ENCODE results near the gene CTRB1.

GRCh38 chr16:75197522-75198134, 21.2 kb upstream of the CTRB1 start:
- TF ChIP-seq ZNF530 (CRISPR knock-in tag; IDR thresholded peaks at IDR 0.05; ENCODE audit: low read depth) (no peak), CTCF (CRISPR knock-in tag; IDR thresholded peaks at IDR 0.05) (peak; percentile 43), SMAD1 (CRISPR knock-in tag; IDR thresholded peaks at IDR 0.05; ENCODE audit: borderline replicate concordance, low read depth) (0 out of 2 replicates have a peak, but pooled peaks have one; percentile 9), EP300 (IDR thresholded peaks at IDR 0.05; ENCODE audit: low read depth in 2 of 2, low read length in 2 of 2) (no peak), EP300 (CRISPR knock-in tag; IDR thresholded peaks at IDR 0.05; ENCODE audit: borderline replicate concordance) (no peak)
